Measurements from ENCODE around the gene SDF2.
A peak's percentile ranks its signal among the peaks of the same experiment; 100 is the strongest.
"Not testable (repeated sequence)": the region's sequence is repeated elsewhere in the genome, so short reads cannot be mapped to it uniquely, and the experiment has no call there.

The SDF2 gene

GRCh38 chr17:28675980-28676379 is 14.3 kb upstream of the SDF2 start:
- Histone ChIP-seq H3K4me1 (ENCODE audit: insufficient read depth, low read length) (no peaks in the 10 kb centered on the region), H3K4me3 (ENCODE audit: low read depth in 1 of 2, low read length in 2 of 2) (no peak overlapping the region), H3K27ac (ENCODE audit: low read depth, low read length) (no peak overlapping the region), H3K9me3 (ENCODE audit: low read length) (no peaks in the 10 kb centered on the region), H3K27me3 (ENCODE audit: control insufficient read depth in 1 of 2, insufficient read depth in 2 of 2, low read length in 2 of 2) (no peaks in the 10 kb centered on the region), H3K36me3 (ENCODE audit: insufficient read depth, low read length) (peaks cover 89% of the 10 kb centered on the region), H3K9ac (ENCODE audit: low read length) (no peak overlapping the region)

DNA sequence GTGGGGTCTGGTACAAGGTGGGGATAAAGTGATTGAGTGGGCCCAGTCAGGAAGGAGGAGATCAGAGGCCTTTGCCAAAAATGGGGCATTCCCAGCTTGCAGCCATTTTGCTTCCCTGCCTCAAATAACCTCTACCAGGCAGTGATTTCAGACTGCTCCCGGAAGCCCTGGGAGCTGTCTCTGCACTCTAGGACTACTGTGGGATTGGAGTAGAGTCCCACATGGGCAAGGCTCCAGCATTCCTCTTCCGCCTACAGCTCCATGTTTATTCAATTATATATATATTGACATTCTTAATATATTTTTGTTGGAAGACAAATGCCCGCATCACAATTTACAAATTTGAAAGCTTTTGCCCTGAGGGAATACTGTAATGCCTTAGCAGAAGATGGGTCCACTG is 13.8 kb upstream of the SDF2 start:
- no peak overlapping the region for H3K4me3 ChIP-seq (ENCODE audit: low read depth in 1 of 2, low read length in 2 of 2)
- H3K27ac ChIP-seq (ENCODE audit: low read depth, low read length), result no peak overlapping the region
- peaks cover 89% of the 10 kb centered on the region for H3K36me3 ChIP-seq (ENCODE audit: insufficient read depth, low read length)
- no peaks in the 10 kb centered on the region for H3K4me1 ChIP-seq (ENCODE audit: insufficient read depth, low read length)
- no peak overlapping the region for H3K9ac ChIP-seq (ENCODE audit: low read length)
- no peaks in the 10 kb centered on the region for H3K9me3 ChIP-seq (ENCODE audit: low read length)
- no peaks in the 10 kb centered on the region for H3K27me3 ChIP-seq (ENCODE audit: control insufficient read depth in 1 of 2, insufficient read depth in 2 of 2, low read length in 2 of 2)

GRCh38 chr17:28669918-28670317 is 8.2 kb upstream of the SDF2 start:
- no peak overlapping the region for H3K9ac ChIP-seq (ENCODE audit: low read length)
- H3K27me3 ChIP-seq (ENCODE audit: control insufficient read depth in 1 of 2, insufficient read depth in 2 of 2, low read length in 2 of 2), result no peaks in the 10 kb centered on the region
- H3K4me3 ChIP-seq (ENCODE audit: low read depth in 1 of 2, low read length in 2 of 2), result no peak overlapping the region
- H3K9me3 ChIP-seq (ENCODE audit: low read length), result no peaks in the 10 kb centered on the region
- H3K4me1 ChIP-seq (ENCODE audit: insufficient read depth, low read length), result no peaks in the 10 kb centered on the region
- no peak overlapping the region for H3K27ac ChIP-seq (ENCODE audit: low read depth, low read length)
- H3K36me3 ChIP-seq (ENCODE audit: insufficient read depth, low read length), result peaks cover 48% of the 10 kb centered on the region

GRCh38 chr17:28667870-28668269 is 6.2 kb upstream of the SDF2 start:
- Histone ChIP-seq H3K9me3 (ENCODE audit: low read length) (no peaks in the 10 kb centered on the region), H3K4me3 (ENCODE audit: low read depth in 1 of 2, low read length in 2 of 2) (no peak overlapping the region), H3K4me1 (ENCODE audit: insufficient read depth, low read length) (peaks cover 16% of the 10 kb centered on the region), H3K27ac (ENCODE audit: low read depth, low read length) (no peak overlapping the region), H3K9ac (ENCODE audit: low read length) (no peak overlapping the region), H3K36me3 (ENCODE audit: insufficient read depth, low read length) (peaks cover 31% of the 10 kb centered on the region), H3K27me3 (ENCODE audit: control insufficient read depth in 1 of 2, insufficient read depth in 2 of 2, low read length in 2 of 2) (no peaks in the 10 kb centered on the region)

DNA sequence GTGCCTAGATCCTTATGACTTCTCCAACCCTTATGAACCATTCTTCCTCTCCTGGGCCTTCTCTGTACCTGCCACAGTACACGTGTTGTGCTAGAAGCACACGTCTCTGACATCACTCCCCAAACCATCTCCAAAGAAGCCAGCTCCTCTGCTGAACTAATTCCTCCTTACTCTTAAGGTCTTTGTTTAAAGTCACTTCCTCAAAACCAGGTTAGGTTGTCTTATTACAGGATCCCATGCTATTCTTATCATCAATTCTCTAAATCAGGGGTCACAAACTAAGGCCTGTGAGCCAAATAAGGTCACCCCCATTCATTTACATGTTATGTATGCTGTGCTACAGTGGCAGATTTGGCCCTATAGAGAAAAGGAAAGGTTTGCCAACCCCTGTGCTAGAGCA is 4.3 kb upstream of the SDF2 start:
- Histone ChIP-seq H3K4me3 (ENCODE audit: low read depth in 1 of 2, low read length in 2 of 2) (no peak overlapping the region), H3K36me3 (ENCODE audit: insufficient read depth, low read length) (peaks cover 13% of the 10 kb centered on the region), H3K9ac (ENCODE audit: low read length) (no peak overlapping the region), H3K27me3 (ENCODE audit: control insufficient read depth in 1 of 2, insufficient read depth in 2 of 2, low read length in 2 of 2) (no peaks in the 10 kb centered on the region), H3K4me1 (ENCODE audit: insufficient read depth, low read length) (peaks cover 23% of the 10 kb centered on the region), H3K27ac (ENCODE audit: low read depth, low read length) (no peak overlapping the region), H3K9me3 (ENCODE audit: low read length) (no peaks in the 10 kb centered on the region)

- H3K27ac ChIP-seq (ENCODE audit: low read depth, low read length), result no peak overlapping the region
- peak overlapping the region; percentile 98 for H3K9ac ChIP-seq (ENCODE audit: low read length)
- H3K27me3 ChIP-seq (ENCODE audit: control insufficient read depth in 1 of 2, insufficient read depth in 2 of 2, low read length in 2 of 2), result no peaks in the 10 kb centered on the region
- H3K36me3 ChIP-seq (ENCODE audit: insufficient read depth, low read length), result peaks cover 3% of the 10 kb centered on the region
- H3K4me3 ChIP-seq (ENCODE audit: low read depth in 1 of 2, low read length in 2 of 2), result no peak overlapping the region
- H3K4me1 ChIP-seq (ENCODE audit: insufficient read depth, low read length), result peaks cover 31% of the 10 kb centered on the region
- H3K9me3 ChIP-seq (ENCODE audit: low read length), result no peaks in the 10 kb centered on the region
Observed at GRCh38 chr17:28663723-28664122, 2.0 kb upstream of the SDF2 start.

DNA sequence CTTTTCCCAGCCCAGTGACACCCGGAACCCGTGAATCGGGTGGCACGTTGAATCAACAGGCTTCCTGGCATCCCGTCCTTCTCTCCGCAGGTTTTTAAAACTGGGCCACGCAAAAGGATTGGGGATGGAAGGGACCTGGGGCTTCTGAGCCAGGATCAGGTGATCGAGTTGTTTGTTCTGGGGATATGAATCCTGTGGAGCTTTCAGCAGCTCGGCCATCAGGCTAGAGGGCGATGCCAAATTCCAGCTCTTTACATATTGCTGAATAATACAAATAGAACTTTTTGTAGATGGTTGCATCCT is 772 bp upstream of the SDF2 start:
- H3K9ac ChIP-seq (ENCODE audit: low read length), result peak overlapping the region; percentile 98
- peaks cover 3% of the 10 kb centered on the region for H3K36me3 ChIP-seq (ENCODE audit: insufficient read depth, low read length)
- H3K9me3 ChIP-seq (ENCODE audit: low read length), result no peaks in the 10 kb centered on the region
- no peaks in the 10 kb centered on the region for H3K27me3 ChIP-seq (ENCODE audit: control insufficient read depth in 1 of 2, insufficient read depth in 2 of 2, low read length in 2 of 2)
- peaks cover 31% of the 10 kb centered on the region for H3K4me1 ChIP-seq (ENCODE audit: insufficient read depth, low read length)
- peak overlapping the region; percentile 73 to 92 for H3K4me3 ChIP-seq (ENCODE audit: low read depth in 1 of 2, low read length in 2 of 2)
- H3K27ac ChIP-seq (ENCODE audit: low read depth, low read length), result peak overlapping the region; percentile 96

- not testable (repeated sequence) for H3K4me3 ChIP-seq (ENCODE audit: low read depth in 1 of 2, low read length in 2 of 2); H3K9ac ChIP-seq (ENCODE audit: low read length); H3K9me3 ChIP-seq (ENCODE audit: low read length); H3K27me3 ChIP-seq (ENCODE audit: control insufficient read depth in 1 of 2, insufficient read depth in 2 of 2, low read length in 2 of 2); H3K27ac ChIP-seq (ENCODE audit: low read depth, low read length)
- peaks cover 29% of the 10 kb centered on the region for H3K4me1 ChIP-seq (ENCODE audit: insufficient read depth, low read length)
- H3K36me3 ChIP-seq (ENCODE audit: insufficient read depth, low read length), result peaks cover 14% of the 10 kb centered on the region
Observed at GRCh38 chr17:28659497-28659881, 2.2 kb downstream of the SDF2 start.

- H3K36me3 ChIP-seq (ENCODE audit: insufficient read depth, low read length), result peaks cover 14% of the 10 kb centered on the region
- H3K4me3 ChIP-seq (ENCODE audit: low read depth in 1 of 2, low read length in 2 of 2); H3K9ac ChIP-seq (ENCODE audit: low read length); H3K9me3 ChIP-seq (ENCODE audit: low read length); H3K27ac ChIP-seq (ENCODE audit: low read depth, low read length); H3K27me3 ChIP-seq (ENCODE audit: control insufficient read depth in 1 of 2, insufficient read depth in 2 of 2, low read length in 2 of 2): not testable (repeated sequence)
- peaks cover 24% of the 10 kb centered on the region for H3K4me1 ChIP-seq (ENCODE audit: insufficient read depth, low read length)
Observed at GRCh38 chr17:28658766-28659496, 2.8 kb downstream of the SDF2 start.

DNA sequence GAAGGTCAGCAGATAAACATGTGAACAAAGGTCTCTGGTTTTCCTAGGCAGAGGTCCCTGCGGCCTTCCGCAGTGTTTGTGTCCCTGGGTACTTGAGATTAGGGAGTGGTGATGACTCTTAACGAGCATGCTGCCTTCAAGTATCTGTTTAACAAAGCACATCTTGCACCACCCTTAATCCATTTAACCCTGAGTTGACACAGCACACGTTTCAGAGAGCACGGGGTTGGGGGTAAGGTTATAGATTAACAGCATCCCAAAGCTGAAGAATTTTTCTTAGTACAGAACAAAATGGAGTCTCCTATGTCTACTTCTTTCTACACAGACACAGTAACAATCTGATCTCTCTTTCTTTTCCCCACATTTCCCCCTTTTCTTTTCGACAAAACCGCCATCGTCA is 3.4 kb downstream of the SDF2 start:
- H3K9me3 ChIP-seq (ENCODE audit: low read length); H3K9ac ChIP-seq (ENCODE audit: low read length); H3K27ac ChIP-seq (ENCODE audit: low read depth, low read length); H3K27me3 ChIP-seq (ENCODE audit: control insufficient read depth in 1 of 2, insufficient read depth in 2 of 2, low read length in 2 of 2); H3K4me3 ChIP-seq (ENCODE audit: low read depth in 1 of 2, low read length in 2 of 2): not testable (repeated sequence)
- Histone ChIP-seq H3K4me1 (ENCODE audit: insufficient read depth, low read length) (peaks cover 19% of the 10 kb centered on the region), H3K36me3 (ENCODE audit: insufficient read depth, low read length) (peaks cover 12% of the 10 kb centered on the region)

DNA sequence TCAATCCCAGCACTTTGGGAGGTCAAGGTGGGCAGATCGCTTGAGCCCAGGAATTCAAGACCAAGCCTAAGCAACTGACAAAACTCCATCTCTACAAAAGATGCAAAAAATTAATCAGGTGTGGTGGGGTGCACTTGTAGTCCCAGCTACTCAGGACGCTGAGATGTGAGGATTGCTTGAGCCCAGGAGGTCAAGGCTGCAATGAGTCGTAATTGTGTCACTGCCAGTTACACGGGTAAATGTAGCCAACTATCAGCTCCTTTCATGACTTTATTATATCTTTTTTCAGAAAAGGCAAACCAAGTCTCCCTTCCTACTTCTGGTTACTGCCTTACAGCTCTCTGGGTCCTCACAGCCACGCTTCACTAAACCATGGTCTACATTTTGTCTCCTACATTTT is 4.0 kb downstream of the SDF2 start:
- peaks cover 14% of the 10 kb centered on the region for H3K4me1 ChIP-seq (ENCODE audit: insufficient read depth, low read length)
- H3K4me3 ChIP-seq (ENCODE audit: low read depth in 1 of 2, low read length in 2 of 2), result no peak overlapping the region
- H3K27me3 ChIP-seq (ENCODE audit: control insufficient read depth in 1 of 2, insufficient read depth in 2 of 2, low read length in 2 of 2), result no peaks in the 10 kb centered on the region
- no peak overlapping the region for H3K9ac ChIP-seq (ENCODE audit: low read length)
- peaks cover 10% of the 10 kb centered on the region for H3K36me3 ChIP-seq (ENCODE audit: insufficient read depth, low read length)
- no peaks in the 10 kb centered on the region for H3K9me3 ChIP-seq (ENCODE audit: low read length)
- H3K27ac ChIP-seq (ENCODE audit: low read depth, low read length), result no peak overlapping the region

DNA sequence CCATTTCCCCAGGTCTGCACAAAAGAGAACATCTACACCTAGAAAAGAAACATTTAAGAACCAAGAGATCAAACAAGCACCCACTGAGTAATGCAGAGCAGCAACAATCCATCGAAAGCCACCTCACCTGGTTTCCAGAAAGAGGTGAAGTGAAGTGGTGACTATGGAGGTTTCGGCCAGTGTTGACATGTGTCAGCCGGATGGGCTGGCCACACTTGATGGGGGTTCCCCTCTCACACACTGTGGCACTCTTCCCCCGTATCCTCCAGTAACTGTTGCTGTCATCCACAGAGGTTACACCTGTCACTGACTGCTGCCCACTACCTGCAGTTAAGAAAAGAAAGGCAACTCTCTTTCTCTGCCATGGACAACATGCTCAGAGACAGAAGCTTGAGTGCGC is 6.5 kb downstream of the SDF2 start:
- H3K27me3 ChIP-seq (ENCODE audit: control insufficient read depth in 1 of 2, insufficient read depth in 2 of 2, low read length in 2 of 2), result no peaks in the 10 kb centered on the region
- H3K4me3 ChIP-seq (ENCODE audit: low read depth in 1 of 2, low read length in 2 of 2), result no peak overlapping the region
- H3K27ac ChIP-seq (ENCODE audit: low read depth, low read length), result no peak overlapping the region
- H3K9ac ChIP-seq (ENCODE audit: low read length), result no peak overlapping the region
- peaks cover 23% of the 10 kb centered on the region for H3K36me3 ChIP-seq (ENCODE audit: insufficient read depth, low read length)
- H3K9me3 ChIP-seq (ENCODE audit: low read length), result no peaks in the 10 kb centered on the region
- no peaks in the 10 kb centered on the region for H3K4me1 ChIP-seq (ENCODE audit: insufficient read depth, low read length)

Measured in muscle layer of colon (tissue), 2 donors.